NCI-H748 (cell line): ENCODE measurements around the gene OR51F1.
A peak's percentile ranks its signal among the peaks of the same experiment; 100 is the strongest.
"Not testable (repeated sequence)": the region's sequence is repeated elsewhere in the genome, so short reads cannot be mapped to it uniquely, and the experiment has no call there.

Experiments used
- DNase-seq: peaks from one replicate; lab custom pipeline; 2025; ENCODE audit not compliant: unreplicated experiment; lab: John Stamatoyannopoulos, UW

OR51F1 gene

GRCh38 chr11:4769838-4770237 is at the start of gene OR51F1:
Gene OR51F1, minus strand, starts transcription at chr11:4769938. Its CDS starts 0 bp downstream, at chr11:4769938.
- DNase-seq, result no peak

GRCh38 chr11:4809246-4809645 is 39.5 kb upstream of the OR51F1 start:
- DNase-seq, result no peak

GRCh38 chr11:4808476-4808875 is 38.7 kb upstream of the OR51F1 start:
- no peak for DNase-seq

GRCh38 chr11:4804280-4804679 is 34.5 kb upstream of the OR51F1 start, which contains the start of gene OR52R1:
Gene OR52R1, minus strand, starts transcription at chr11:4804380. Its CDS starts 0 bp downstream, at chr11:4804380.
- DNase-seq, result no peak

GRCh38 chr11:4801316-4801715 is 31.6 kb upstream of the OR51F1 start:
- DNase-seq, result not testable (repeated sequence)

- DNase-seq, result peak; percentile 14
Measured at GRCh38 chr11:4798427-4799183, 28.9 kb upstream of the OR51F1 start.

GRCh38 chr11:4797206-4797605 is 27.5 kb upstream of the OR51F1 start:
- no peak for DNase-seq

GRCh38 chr11:4782454-4782853 is 12.7 kb upstream of the OR51F1 start:
- no peak for DNase-seq

GRCh38 chr11:4768094-4768493 is 1.6 kb downstream of the OR51F1 start:
- no peak for DNase-seq

GRCh38 chr11:4766420-4767043 is 3.2 kb downstream of the OR51F1 start:
- DNase-seq, result no peak

- DNase-seq, result no peak
Measured at GRCh38 chr11:4763096-4763495, 6.6 kb downstream of the OR51F1 start.

GRCh38 chr11:4751201-4751600 is 18.5 kb downstream of the OR51F1 start:
- no peak for DNase-seq

- no peak for DNase-seq
Measured at GRCh38 chr11:4748438-4748837, 21.3 kb downstream of the OR51F1 start.

- no peak for DNase-seq
Measured at GRCh38 chr11:4740735-4741134, 29.0 kb downstream of the OR51F1 start.

- DNase-seq, result no peak
Measured at GRCh38 chr11:4727171-4727570, 42.6 kb downstream of the OR51F1 start.

GRCh38 chr11:4722616-4723534 is 46.9 kb downstream of the OR51F1 start:
- not testable (repeated sequence) for DNase-seq
